ENCODE data around the gene NR0B2. TPM values are rescaled to one million over a fixed set of nuclear protein-coding genes. Genes with fewer than 3 reads are reported as not detected.

Gene NR0B2
- total and polyA plus RNA-seq, 2 of the 13 experiments (the other 11 are each of a cell fraction or from before 2014, with no cell fraction given) = 72.5 to 133 TPM

- Histone ChIP-seq H3K27me3 (ENCODE audit: control insufficient read depth in 1 of 2, insufficient read depth in 2 of 2, low read length in 2 of 2) (no peaks in the 10 kb centered on the region), H3K9ac (ENCODE audit: insufficient read depth, low read depth, low read length) (no peak overlapping the region), H3K4me2 (ENCODE audit: low read depth, low read length) (no peak overlapping the region), H3K36me3 (replicated peaks in 1 of 2; ENCODE audit: control insufficient read depth in 1 of 2, insufficient read depth in 2 of 2, low read length in 2 of 2) (peaks cover 24 to 52% of the 10 kb centered on the region in 2 experiments; a peak in 4 of 5 replicates), H2AFZ (ENCODE audit: low read length) (no peak overlapping the region), H4K20me1 (ENCODE audit: insufficient read depth, low read length) (no peaks in the 10 kb centered on the region), H3K27ac (ENCODE audit: extremely low read length, insufficient read depth, low read length) (no peak overlapping the region), H3K9me3 (ENCODE audit: low read length) (no peaks in the 10 kb centered on the region), H3K4me1 (ENCODE audit: insufficient read depth, low read length) (peaks cover 25% of the 10 kb centered on the region), H3K79me2 (ENCODE audit: insufficient read depth, low read length) (peaks cover 29% of the 10 kb centered on the region), H3K4me3 (replicated peaks in 1 of 3; ENCODE audit: insufficient read depth in 1 of 3, low read depth in 2 of 3, low read length in 3 of 3) (no peak overlapping the region)
- intact Hi-C loops (cut with micrococcal nuclease; ENCODE audit: unreplicated experiment) = no loop called here
- FAIRE-seq (no peak), ATAC-seq (no peak), DNase-seq (ENCODE audit: low spot score) (no peak)
- ChIA-PET CTCF (ENCODE audit: low intra/inter-chr PET ratio, low total read pairs) (no interaction called here), POLR2A (interaction anchor here (1.3 to 1.7 kb wide), 2 partner anchors 20 to 102 kb away, joined by 4 read pairs; partner anchors contain the start of gene NR0B2)
- no TSS peak for BruUV-seq (replicated peaks)
- 97% methylated on average over 13 of the region's 13 CpGs for WGBS (ENCODE audit: low lambda C conversion rate)
- in situ Hi-C loops (cut with HindIII; ENCODE audit: extremely low pct_ligation_motif_present, low pct_unique_long_range_greater_than_20kb) = no loop called here
- TF ChIP-seq JUNB (CRISPR knock-in tag; IDR thresholded peaks at IDR 0.05; ENCODE audit: borderline replicate concordance) (no peak), KDM5A (IDR thresholded peaks at IDR 0.05; ENCODE audit: borderline replicate concordance, low read length) (no peak), NPAS2 (CRISPR knock-in tag; IDR thresholded peaks at IDR 0.05; ENCODE audit: borderline replicate concordance) (no peak), HNF1A (IDR thresholded peaks at IDR 0.05; ENCODE audit: low read depth) (no peak), HNF1A (CRISPR knock-in tag; IDR thresholded peaks at IDR 0.05; ENCODE audit: borderline replicate concordance) (no peak), CREB3 (CRISPR knock-in tag; IDR thresholded peaks at IDR 0.05) (no peak), MBNL3 (CRISPR knock-in tag; conservative IDR thresholded peaks at IDR 0.05) (no peak), CBX5 (CRISPR knock-in tag; IDR thresholded peaks at IDR 0.05; ENCODE audit: borderline replicate concordance) (no peak), ZNF574 (CRISPR knock-in tag; IDR thresholded peaks at IDR 0.05) (no peak), IKZF5 (CRISPR knock-in tag; IDR thresholded peaks at IDR 0.05) (no peak), RORA (CRISPR knock-in tag; IDR thresholded peaks at IDR 0.05) (no peak), ZNF841 (CRISPR knock-in tag; IDR thresholded peaks at IDR 0.05; ENCODE audit: borderline replicate concordance) (no peak), ZNF639 (CRISPR knock-in tag; conservative IDR thresholded peaks at IDR 0.05) (no peak), MAF1 (CRISPR knock-in tag; IDR thresholded peaks at IDR 0.05; ENCODE audit: borderline replicate concordance) (no peak), ZNF451 (CRISPR knock-in tag; IDR thresholded peaks at IDR 0.05) (no peak)
These were observed 19.5 kb downstream of the NR0B2 start for GRCh38 chr1:26894263-26894662.

All from HepG2 (cell line).